OCI-LY3 (cell line): ENCODE data around the gene RPL35A.

Experiments used
- CTCF ChIP-seq: fragments of 200-600, 300-600 bp; sonication (generic); IDR thresholded peaks from 2 replicates; pipeline ENCODE4 v1.5.1; 2014; ENCODE audit warnings: antibody characterized with exemption, low read length, low read depth
- EZH2phosphoT487 ChIP-seq: fragments of 200-600 bp; shearing (Covaris generic); IDR thresholded peaks from 2 replicates; pipeline ENCODE4 v1.6.1; 2018; ENCODE audit warnings: antibody characterized with exemption, mixed run types, low read depth

- TF ChIP-seq CTCF (no peak), EZH2phosphoT487 (no peak)
These were observed 37.1 kb upstream of the RPL35A start for GRCh38 chr3:197912741-197913476.
